Panc1 (cell line): ENCODE data around the gene SPOCK1. TPM values are rescaled to one million over a fixed set of nuclear protein-coding genes. Genes with fewer than 3 reads are reported as not detected.

ENCODE experiments used
- ATAC-seq: fragments of 200-7000 bp; cut with Tn5 transposase; 2 replicates; pipeline ENCODE4 v1.9.1; 2020; ENCODE audit warnings: mild to moderate bottlenecking, moderate library complexity
- BruUV-seq: library from RNA; stranded (reverse); fragments of 400-500 nt; replicated peaks from 2 replicates; lab custom pipeline; 2021; lab: Mats Ljungman, UMichigan
- CTCF ChIA-PET: fragments of 300-600 bp; sonication (Branson Sonifier 250); formaldehyde crosslinking; loops from one replicate; lab custom pipeline; 2022; ENCODE audit warnings: antibody characterized with exemption; lab: Charles Lee
- POLR2A ChIA-PET: fragments of 300-600 bp; sonication (Branson Sonifier 250); formaldehyde crosslinking; loops from one replicate; lab custom pipeline; 2022; ENCODE audit warnings: antibody characterized with exemption; lab: Charles Lee
- DNase-seq: peaks from one replicate; pipeline ENCODE4 v3.0.0-alpha.2; 2010; ENCODE audit warnings: low read depth, low spot score
- H3K27ac ChIP-seq: 2 replicates; pipeline ENCODE4 v1.5.1; 2011; ENCODE audit warnings: mild to moderate bottlenecking, low read length, inconsistent platforms
- H3K27me3 ChIP-seq: fragments of 200-500 bp; sonication (Bioruptor generic); 2 replicates; pipeline ENCODE4 v1.6.0; 2014; ENCODE audit warnings: low read length, inconsistent platforms; ENCODE audit not compliant: control insufficient read depth, insufficient read depth
- H3K36me3 ChIP-seq: fragments of 200-500 bp; sonication (Bioruptor generic); 2 replicates; pipeline ENCODE4 v1.5.1; 2014; ENCODE audit warnings: inconsistent platforms, mild to moderate bottlenecking, low read length, moderate library complexity; ENCODE audit not compliant: control insufficient read depth, insufficient read depth
- H3K4me1 ChIP-seq: 2 replicates; pipeline ENCODE4 v1.5.1; 2011; ENCODE audit warnings: inconsistent platforms, mild to moderate bottlenecking, low read length, moderate library complexity; ENCODE audit not compliant: control insufficient read depth, insufficient read depth
- H3K4me3 ChIP-seq, 2 experiments: 2 replicates each; pipeline ENCODE4 v1.5.1; 2011 to 2012; ENCODE audit warnings: low read depth in 2 of 2, low read length in 2 of 2, mild to moderate bottlenecking in 2 of 2, inconsistent platforms in 1 of 2, moderate library complexity in 1 of 2
- H3K9me3 ChIP-seq: fragments of 200-500 bp; sonication (Bioruptor generic); 2 replicates; pipeline ENCODE4 v1.5.1; 2014; ENCODE audit warnings: low read depth, mild to moderate bottlenecking, inconsistent platforms, low read length, moderate library complexity; ENCODE audit not compliant: control insufficient read depth, insufficient read depth
- CTCF ChIP-seq: fragments of 450-650 bp; IDR thresholded peaks from 2 replicates; pipeline ENCODE4 v1.5.1; 2017; ENCODE audit warnings: mild to moderate bottlenecking
- POLR2AphosphoS5 ChIP-seq: IDR thresholded peaks from 2 replicates; pipeline ENCODE4 v1.6.1; 2012; ENCODE audit warnings: mild to moderate bottlenecking, low read depth, low read length, moderate library complexity
- REST ChIP-seq, 2 experiments: IDR thresholded peaks; 2 replicates each; pipeline ENCODE4 v1.6.1; 2011 to 2012; ENCODE audit warnings: low read depth in 2 of 2, control low read depth in 1 of 2, low read length in 1 of 2, mild to moderate bottlenecking in 1 of 2, moderate library complexity in 1 of 2; ENCODE audit not compliant: insufficient read depth in 1 of 2
- SIN3A ChIP-seq: IDR thresholded peaks from 2 replicates; pipeline ENCODE4 v1.6.1; 2012; ENCODE audit warnings: low read depth, mild to moderate bottlenecking, low read length, moderate library complexity, borderline replicate concordance; ENCODE audit not compliant: insufficient read depth
- TCF7L2 ChIP-seq: IDR thresholded peaks from 2 replicates; pipeline ENCODE4 v1.6.1; 2011; ENCODE audit warnings: mild to moderate bottlenecking, low read depth, low read length, inconsistent platforms
- in situ Hi-C: cut with HindIII; loops from 2 replicates; pipeline ENCODE4 v1.10.0; 2016; ENCODE audit warnings: low sequenced_read_pairs, low pct_unique_long_range_greater_than_20kb
- intact Hi-C: fragments of 100-400 bp; cut with micrococcal nuclease; formaldehyde crosslinking; loops from one replicate; pipeline ENCODE4 v1.10.0; 2022; ENCODE audit not compliant: unreplicated experiment
- total RNA-seq: library from RNA; stranded (reverse); gene quantifications from one replicate; pipeline ENCODE4 v1.2.1, GENCODE V29; 2021; ENCODE audit not compliant: unreplicated experiment

SPOCK1 gene
- total RNA-seq, 1 experiment from 2014 or later, result 15.6 TPM

- ATAC-seq, result no peak
- in situ Hi-C loops (no loop called here), intact Hi-C loops (no loop called here)
- POLR2A ChIA-PET, result no interaction called here
- Histone ChIP-seq H3K4me1 (no peaks in the 10 kb centered on the region), H3K4me3 (no peak overlapping the region), H3K27ac (no peak overlapping the region), H3K36me3 (no peaks in the 10 kb centered on the region), H3K9me3 (no peaks in the 10 kb centered on the region), H3K27me3 (no peaks in the 10 kb centered on the region; the same call in 1 of the 2 replicates)
- BruUV-seq, result no TSS peak
- no peak for DNase-seq
- CTCF ChIA-PET, result no interaction called here
- TF ChIP-seq TCF7L2 (no peak), REST (IDR thresholded peaks at IDR 0.05; ENCODE audit: insufficient read depth in 1 of 2, low read depth in 2 of 2, low read length in 1 of 2) (no peak), CTCF (no peak), SIN3A (no peak), POLR2AphosphoS5 (no peak)
Measured at GRCh38 chr5:137027758-137028157, 471.4 kb downstream of the SPOCK1 start.

GRCh38 chr5:137026296-137026695 is 472.8 kb downstream of the SPOCK1 start:
- ChIA-PET POLR2A (no interaction called here), CTCF (no interaction called here)
- Histone ChIP-seq H3K4me3 (no peak overlapping the region), H3K36me3 (no peaks in the 10 kb centered on the region), H3K4me1 (no peaks in the 10 kb centered on the region), H3K27ac (no peak overlapping the region), H3K9me3 (no peaks in the 10 kb centered on the region), H3K27me3 (no peaks in the 10 kb centered on the region)
- intact Hi-C loops, result no loop called here
- TF ChIP-seq POLR2AphosphoS5 (no peak), CTCF (no peak), SIN3A (no peak), TCF7L2 (no peak), REST (IDR thresholded peaks at IDR 0.05; ENCODE audit: insufficient read depth in 1 of 2, low read depth in 2 of 2, low read length in 1 of 2) (no peak)
- BruUV-seq, result no TSS peak
- in situ Hi-C loops, result no loop called here
- no peak for ATAC-seq
- no peak for DNase-seq
